Ishikawa (cell line): ENCODE data around the gene ZNF22.

Source experiments
- CEBPB ChIP-seq: IDR thresholded peaks from 2 replicates; pipeline ENCODE4 v1.6.1; 2012
- EP300 ChIP-seq: IDR thresholded peaks from 2 replicates; pipeline ENCODE4 v1.6.1; 2012; ENCODE audit warnings: borderline replicate concordance
- FOXM1 ChIP-seq: IDR thresholded peaks from 2 replicates; pipeline ENCODE4 v1.6.1; 2012; ENCODE audit warnings: low read depth, borderline replicate concordance
- MAX ChIP-seq: IDR thresholded peaks from 2 replicates; pipeline ENCODE4 v1.6.1; 2012
- RAD21 ChIP-seq: IDR thresholded peaks from 2 replicates; pipeline ENCODE4 v1.6.1; 2012; ENCODE audit warnings: low read depth
- TAF1 ChIP-seq: IDR thresholded peaks from 2 replicates; pipeline ENCODE4 v1.6.1; 2012; ENCODE audit warnings: low read depth, mild to moderate bottlenecking
- TCF12 ChIP-seq: IDR thresholded peaks from 2 replicates; pipeline ENCODE4 v1.6.1; 2012; ENCODE audit warnings: low read depth
- TEAD4 ChIP-seq: IDR thresholded peaks from 2 replicates; pipeline ENCODE4 v1.6.1; 2012
- USF1 ChIP-seq: IDR thresholded peaks from 2 replicates; pipeline ENCODE4 v1.6.1; 2012
- YY1 ChIP-seq: IDR thresholded peaks from 2 replicates; pipeline ENCODE4 v1.6.1; 2012; ENCODE audit warnings: low read depth
- ZBTB7A ChIP-seq: IDR thresholded peaks from 2 replicates; pipeline ENCODE4 v1.6.1; 2012; ENCODE audit warnings: low read depth

GRCh38 chr10:45001381-45002148, 842 bp downstream of the ZNF22 start:
- no peak; the same call in 1 of the 2 replicates for TF ChIP-seq USF1
- peak; percentile 60; the same call in 1 of the 2 replicates for TF ChIP-seq MAX
- no peak for TF ChIP-seq FOXM1
- peak; percentile 48; the same call in 1 of the 2 replicates for TF ChIP-seq EP300
- 0 out of 2 replicates have a peak, but pooled peaks have one; percentile 20 for TF ChIP-seq TAF1
- TF ChIP-seq ZBTB7A: no peak
- peak; percentile 86 for TF ChIP-seq CEBPB
- peak; percentile 60; the same call in 1 of the 2 replicates for TF ChIP-seq TEAD4
- no peak for TF ChIP-seq RAD21
- no peak for TF ChIP-seq YY1
- no peak; the same call in 1 of the 2 replicates for TF ChIP-seq TCF12
